Right lobe of liver (tissue), 6 donors: ENCODE measurements around the gene QSOX1. TPM values are rescaled to one million over a fixed set of nuclear protein-coding genes. Genes with fewer than 3 reads are reported as not detected.

Source experiments
- ATAC-seq, 4 donors: fragments of 200-7000 bp; cut with Tn5 transposase; one replicate each; pipeline ENCODE4 v1.9.1; 2020; ENCODE audit warnings: mild to moderate bottlenecking in 4 of 4, moderate library complexity in 4 of 4
- DNase-seq, 3 donors: peaks; one replicate each; pipeline ENCODE4 v3.0.0-alpha.2; 2020
- H3K27ac ChIP-seq, 3 donors: fragments of 200-600 bp; one replicate each; pipeline ENCODE4 v1.8.0; 2022
- H3K27me3 ChIP-seq, 2 donors: fragments of 200-600 bp; one replicate each; pipeline ENCODE4 v1.8.0; 2022
- H3K36me3 ChIP-seq, 4 donors: fragments of 200-600 bp; sonication (generic) in 1 of 4; one replicate each; pipeline versions ENCODE4 v1.5.1 to v1.8.0; 2017 to 2022; ENCODE audit warnings: control low read depth in 1 of 4
- H3K4me1 ChIP-seq, 4 donors: fragments of 200-600 bp; sonication (generic) in 1 of 4; one replicate each; pipeline versions ENCODE4 v1.5.1 to v1.8.0; 2017 to 2022; ENCODE audit warnings: control low read depth in 1 of 4
- H3K4me3 ChIP-seq, 3 donors: fragments of 200-600 bp; one replicate each; pipeline ENCODE4 v1.8.0; 2022
- H3K9me3 ChIP-seq, 4 donors: fragments of 200-600 bp; sonication (generic) in 1 of 4; one replicate each; pipeline versions ENCODE4 v1.5.1 to v1.8.0; 2017 to 2022; ENCODE audit warnings: control low read depth in 1 of 4
- CTCF ChIP-seq, 4 donors: fragments of 200-600 bp in 3 of 4; fragments of 450-650 bp in 1 of 4; IDR thresholded peaks; one replicate each; pipeline versions ENCODE4 v1.5.1 to v1.8.0; 2016 to 2022; ENCODE audit warnings: antibody characterized with exemption in 4 of 4, mild to moderate bottlenecking in 2 of 4
- POLR2A ChIP-seq: fragments of 450-650 bp; IDR thresholded peaks from one replicate; pipeline ENCODE4 v1.6.1; 2017; ENCODE audit warnings: antibody characterized with exemption, mild to moderate bottlenecking
- WGBS: methylation state at CpG from one replicate; pipeline ENCODE4 v1.1.6; 2018; ENCODE audit warnings: low coverage, low lambda C conversion rate; ENCODE audit not compliant: insufficient coverage; ENCODE audit errors: missing lambda C conversion rate; 5-methylcytosine and 5-hydroxymethylcytosine counted together
- intact Hi-C, 2 donors: fragments of 100-400 bp; cut with DNase I; formaldehyde crosslinking; loops; one replicate each; pipeline versions ENCODE4 v1.11.2 to v1.14.1; 2022
- total RNA-seq, 6 experiments: library from RNA; depleted of rRNA in 2 of 6; stranded (reverse); fragments of >200 nt in 2 of 6; fragmentation: NEBNext Ultra II Directional in 3 of 6; extraction: Animal tissue kit (Norgen Biotek cat#: 25700) in 3 of 6; gene quantifications; one replicate each; pipeline versions ENCODE4 v1.1.0 to v1.2.4, GENCODE V29; 2016 to 2023
- donor health status: DM: no; HTN: yes; CAD: no.
- donor health status: DM: no; HTN: no; CAD: no.
- donor health status: DM: no; HTN: no; CAD: no.
- donor health status: DM: no; HTN: yes; CAD: no.
- donor health status: DM: no; HTN: yes; CAD: no.

Gene QSOX1
- total RNA-seq, 6 experiments from 2014 or later = 25.0 to 68.4 (median 38.6) TPM

GRCh38 chr1:180157576-180158057 lies 2.9 kb downstream of the QSOX1 start:
- ATAC-seq (peak; percentile 70 to 84 (median 76)), DNase-seq (peak in 2 of 3 donors; percentile 48 to 67)
- 29% methylated on average over 3 of the region's 3 CpGs for WGBS
- Histone ChIP-seq H3K4me3 (no peak overlapping the region), H3K9me3 (no peaks in the 10 kb centered on the region), H3K36me3 (no peaks in the 10 kb centered on the region), H3K27me3 (peaks cover 0 to 7% of the 10 kb centered on the region in 2 donors), H3K4me1 (peaks cover 0 to 37% (median 16%) of the 10 kb centered on the region in 4 donors), H3K27ac (peak overlapping the region in 2 of 3 donors; percentile 39 to 50)
- intact Hi-C loops = no loop called here
- TF ChIP-seq CTCF (IDR thresholded peaks at IDR 0.05) (no peak), POLR2A (no peak)

GRCh38 chr1:180158149-180159147 lies 3.8 kb downstream of the QSOX1 start:
- Histone ChIP-seq H3K4me3 (no peak overlapping the region), H3K4me1 (peaks cover 0 to 37% (median 16%) of the 10 kb centered on the region in 4 donors), H3K9me3 (no peaks in the 10 kb centered on the region), H3K36me3 (no peaks in the 10 kb centered on the region), H3K27ac (no peak overlapping the region), H3K27me3 (peaks cover 0 to 7% of the 10 kb centered on the region in 2 donors)
- WGBS = 72% methylated on average over 5 of the region's 16 CpGs
- TF ChIP-seq CTCF (IDR thresholded peaks at IDR 0.05) (no peak), POLR2A (no peak)
- ATAC-seq = no peak
- intact Hi-C loops = no loop called here
- DNase-seq = peak in 1 of 3 donors; percentile 44

- 27% methylated on average over 1 of the region's 1 CpG for WGBS
- Histone ChIP-seq H3K27me3 (peaks cover 0 to 7% of the 10 kb centered on the region in 2 donors), H3K4me1 (peaks cover 0 to 32% (median 14%) of the 10 kb centered on the region in 4 donors), H3K4me3 (no peak overlapping the region), H3K27ac (no peak overlapping the region), H3K36me3 (no peaks in the 10 kb centered on the region), H3K9me3 (no peaks in the 10 kb centered on the region)
- TF ChIP-seq POLR2A (no peak), CTCF (IDR thresholded peaks at IDR 0.05) (no peak)
- DNase-seq (no peak), ATAC-seq (no peak)
- intact Hi-C loops = no loop called here
Observed at GRCh38 chr1:180160357-180160756, 5.7 kb downstream of the QSOX1 start.

- intact Hi-C loops = no loop called here
- peaks cover 0 to 10% (median 3%) of the 10 kb centered on the region in 4 donors for H3K4me1 ChIP-seq
- ATAC-seq (peak in 1 of 4 donors; percentile 29), DNase-seq (no peak)
- 53% methylated on average over 2 of the region's 2 CpGs for WGBS
- no peaks in the 10 kb centered on the region for H3K9me3 ChIP-seq
- H3K36me3 ChIP-seq = no peaks in the 10 kb centered on the region
- H3K4me3 ChIP-seq = no peak overlapping the region
- TF ChIP-seq POLR2A (no peak), CTCF (IDR thresholded peaks at IDR 0.05) (no peak)
- H3K27me3 ChIP-seq = peaks cover 0 to 7% of the 10 kb centered on the region in 2 donors
- H3K27ac ChIP-seq = no peak overlapping the region
Observed at GRCh38 chr1:180163041-180163440, 8.4 kb downstream of the QSOX1 start.
